ENCODE results near the gene POLN. TPM values are rescaled to one million over a fixed set of nuclear protein-coding genes. Genes with fewer than 3 reads are reported as not detected.

Gene POLN
- total and polyA plus RNA-seq, 2 of the 4 experiments (the other 2 are of a cell fraction) = 0.63 to 0.72 TPM

DNA sequence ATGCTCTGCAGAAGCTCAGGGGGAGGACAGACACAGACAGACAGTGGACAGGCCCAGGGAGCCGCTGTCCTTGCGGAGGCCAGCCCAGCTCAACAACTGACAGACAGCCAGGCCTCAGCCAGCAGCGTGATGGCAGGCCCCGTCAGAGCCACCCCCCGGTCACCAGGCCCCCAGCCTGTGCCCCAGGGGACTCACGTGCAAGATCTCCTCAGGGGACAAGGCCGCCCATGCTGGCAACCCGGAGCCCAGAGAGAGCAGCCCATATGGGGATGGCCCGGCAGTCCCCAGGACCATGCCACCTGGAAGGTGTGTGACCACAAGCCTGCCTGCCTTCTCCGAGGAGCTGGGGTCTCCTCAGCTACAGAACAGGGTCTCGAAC lies 48.0 kb upstream of the POLN start:
- dilution Hi-C loops (cut with HindIII; ENCODE audit: low sequenced_read_pairs, unreplicated experiment) (no loop called here), in situ Hi-C loops (cut with MboI; ENCODE audit: low sequenced_read_pairs) (no loop called here), intact Hi-C loops (cut with micrococcal nuclease) (no loop called here)
- Histone ChIP-seq H3K9me3 (ENCODE audit: control insufficient read depth, insufficient read depth, low read length) (no peaks in the 10 kb centered on the region), H3K9ac (ENCODE audit: low read depth, low read length) (no peak overlapping the region), H3K27me3 (ENCODE audit: control insufficient read depth, insufficient read depth, low read length) (no peaks in the 10 kb centered on the region), H2BK5ac (ENCODE audit: low read depth, low read length, poor library complexity, severe bottlenecking) (no peak overlapping the region), H4K91ac (ENCODE audit: insufficient read depth, low read depth, low read length) (no peak overlapping the region), H2AK5ac (ENCODE audit: low read depth, low read length) (no peak overlapping the region), H3K14ac (replicated peaks; ENCODE audit: low read depth, low read length) (no peak overlapping the region), H3K79me1 (ENCODE audit: low read depth in 1 of 2, low read length in 2 of 2) (no peaks in the 10 kb centered on the region), H2BK15ac (ENCODE audit: low read depth, low read length) (no peak overlapping the region), H3K56ac (ENCODE audit: extremely low read depth, insufficient read depth, low read length) (no peak overlapping the region), H3K4me1 (ENCODE audit: control insufficient read depth, insufficient read depth, low read length) (peaks cover 12% of the 10 kb centered on the region), H3K27ac (ENCODE audit: insufficient read depth, low read length) (no peak overlapping the region), H4K20me1 (ENCODE audit: insufficient read depth, low read length) (peaks cover 8% of the 10 kb centered on the region; the same call in 1 of the 2 replicates), H2BK120ac (ENCODE audit: low read depth, low read length) (no peak overlapping the region), H3K18ac (ENCODE audit: low read depth, low read length) (no peak overlapping the region), H4K8ac (ENCODE audit: low read depth in 2 of 2, low read length in 2 of 2) (no peak overlapping the region), H3K36me3 (ENCODE audit: control insufficient read depth, insufficient read depth, low read length) (no peaks in the 10 kb centered on the region), H4K5ac (ENCODE audit: low read depth, low read length) (no peak overlapping the region), H3K4me3 (ENCODE audit: insufficient read depth, low read depth, low read length) (no peak overlapping the region), H3K9me1 (ENCODE audit: insufficient read depth, low read length) (peaks cover 2% of the 10 kb centered on the region; the same call in 1 of the 2 replicates), H3K4me2 (ENCODE audit: low read depth, low read length) (no peak overlapping the region), H3K23ac (ENCODE audit: low read depth, low read length) (no peak overlapping the region), H3K4ac (ENCODE audit: low read depth, low read length) (no peak overlapping the region), H2AK9ac (replicated peaks; ENCODE audit: low read depth, low read length, poor library complexity) (no peak overlapping the region), H2BK20ac (ENCODE audit: low read depth, low read length) (no peak overlapping the region), H2AFZ (replicated peaks; ENCODE audit: low read length, poor library complexity) (no peak overlapping the region)
- 86% methylated on average over 11 of the region's 11 CpGs; no CpG with 5 or more reads in 1 of the 2 experiments for WGBS, 2 experiments (ENCODE audit: extremely low coverage in 2 of 2, insufficient read length in 1 of 2)
- ATAC-seq (ENCODE audit: low read depth) (no peak), DNase-seq (no peak)
- TF ChIP-seq, protein P1, sequence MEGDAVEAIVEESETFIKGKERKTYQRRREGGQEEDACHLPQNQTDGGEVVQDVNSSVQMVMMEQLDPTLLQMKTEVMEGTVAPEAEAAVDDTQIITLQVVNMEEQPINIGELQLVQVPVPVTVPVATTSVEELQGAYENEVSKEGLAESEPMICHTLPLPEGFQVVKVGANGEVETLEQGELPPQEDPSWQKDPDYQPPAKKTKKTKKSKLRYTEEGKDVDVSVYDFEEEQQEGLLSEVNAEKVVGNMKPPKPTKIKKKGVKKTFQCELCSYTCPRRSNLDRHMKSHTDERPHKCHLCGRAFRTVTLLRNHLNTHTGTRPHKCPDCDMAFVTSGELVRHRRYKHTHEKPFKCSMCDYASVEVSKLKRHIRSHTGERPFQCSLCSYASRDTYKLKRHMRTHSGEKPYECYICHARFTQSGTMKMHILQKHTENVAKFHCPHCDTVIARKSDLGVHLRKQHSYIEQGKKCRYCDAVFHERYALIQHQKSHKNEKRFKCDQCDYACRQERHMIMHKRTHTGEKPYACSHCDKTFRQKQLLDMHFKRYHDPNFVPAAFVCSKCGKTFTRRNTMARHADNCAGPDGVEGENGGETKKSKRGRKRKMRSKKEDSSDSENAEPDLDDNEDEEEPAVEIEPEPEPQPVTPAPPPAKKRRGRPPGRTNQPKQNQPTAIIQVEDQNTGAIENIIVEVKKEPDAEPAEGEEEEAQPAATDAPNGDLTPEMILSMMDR (conservative IDR thresholded peaks at IDR 0.05; ENCODE audit: low read depth, low read length) = no peak
- TF ChIP-seq RFX5 (IDR thresholded peaks at IDR 0.05; ENCODE audit: low read depth, low read length) (no peak), FOS (IDR thresholded peaks at IDR 0.05; ENCODE audit: low read depth, low read length) (no peak), MAFK (IDR thresholded peaks at IDR 0.05; ENCODE audit: low read depth, low read length) (no peak), RCOR1 (IDR thresholded peaks at IDR 0.05; ENCODE audit: insufficient replicate concordance, low read length) (no peak), CHD1 (IDR thresholded peaks at IDR 0.05; ENCODE audit: low read depth, low read length) (no peak), RAD21 (IDR thresholded peaks at IDR 0.05; ENCODE audit: low read length) (no peak), MAZ (IDR thresholded peaks at IDR 0.05; ENCODE audit: borderline replicate concordance, low read depth, low read length) (no peak), MXI1 (IDR thresholded peaks at IDR 0.05; ENCODE audit: borderline replicate concordance, low read depth, low read length) (no peak), BHLHE40 (IDR thresholded peaks at IDR 0.05; ENCODE audit: low read depth, low read length) (no peak), NFE2L2 (IDR thresholded peaks at IDR 0.05; ENCODE audit: low read depth, low read length) (no peak), POLR2A (IDR thresholded peaks at IDR 0.05; ENCODE audit: low read depth, low read length) (no peak), CEBPB (IDR thresholded peaks at IDR 0.05; ENCODE audit: low read depth, low read length) (no peak)
- TF ChIP-seq, protein P2, sequence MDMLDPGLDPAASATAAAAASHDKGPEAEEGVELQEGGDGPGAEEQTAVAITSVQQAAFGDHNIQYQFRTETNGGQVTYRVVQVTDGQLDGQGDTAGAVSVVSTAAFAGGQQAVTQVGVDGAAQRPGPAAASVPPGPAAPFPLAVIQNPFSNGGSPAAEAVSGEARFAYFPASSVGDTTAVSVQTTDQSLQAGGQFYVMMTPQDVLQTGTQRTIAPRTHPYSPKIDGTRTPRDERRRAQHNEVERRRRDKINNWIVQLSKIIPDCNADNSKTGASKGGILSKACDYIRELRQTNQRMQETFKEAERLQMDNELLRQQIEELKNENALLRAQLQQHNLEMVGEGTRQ (IDR thresholded peaks at IDR 0.05; ENCODE audit: low read depth, low read length) = no peak
- TF ChIP-seq, protein P3, sequence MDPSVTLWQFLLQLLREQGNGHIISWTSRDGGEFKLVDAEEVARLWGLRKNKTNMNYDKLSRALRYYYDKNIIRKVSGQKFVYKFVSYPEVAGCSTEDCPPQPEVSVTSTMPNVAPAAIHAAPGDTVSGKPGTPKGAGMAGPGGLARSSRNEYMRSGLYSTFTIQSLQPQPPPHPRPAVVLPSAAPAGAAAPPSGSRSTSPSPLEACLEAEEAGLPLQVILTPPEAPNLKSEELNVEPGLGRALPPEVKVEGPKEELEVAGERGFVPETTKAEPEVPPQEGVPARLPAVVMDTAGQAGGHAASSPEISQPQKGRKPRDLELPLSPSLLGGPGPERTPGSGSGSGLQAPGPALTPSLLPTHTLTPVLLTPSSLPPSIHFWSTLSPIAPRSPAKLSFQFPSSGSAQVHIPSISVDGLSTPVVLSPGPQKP (IDR thresholded peaks at IDR 0.05; ENCODE audit: borderline replicate concordance, low read depth, low read length) = no peak
- ChIA-PET CTCF (interaction anchor here (0.5 kb wide), 1 partner anchor 101 kb away, joined by 4 read pairs; no protein-coding TSS in a partner anchor), POLR2A (ENCODE audit: unreplicated experiment) (no interaction called here)
- BruUV-seq (replicated peaks) = no TSS peak

Data from IMR-90 (cell line).